Right renal cortex interstitium (tissue), 3 donors: Measurements from ENCODE around the gene NGEF. TPM values are rescaled to one million over a fixed set of nuclear protein-coding genes. Genes with fewer than 3 reads are reported as not detected.
"Not testable (repeated sequence)": the region's sequence is repeated elsewhere in the genome, so short reads cannot be mapped to it uniquely, and the experiment has no call there.

Experiments
- DNase-seq, 3 donors: peaks; one replicate each; pipeline ENCODE4 v3.0.0-alpha.2; 2013; ENCODE audit warnings: low read depth in 3 of 3, low spot score in 2 of 3
- polyA plus RNA-seq, 3 donors: library from polyadenylated mRNA; unstranded; fragments of 120-200 nt; gene quantifications; one replicate each; pipeline ENCODE4 v1.2.1, GENCODE V29; 2013; ENCODE audit not compliant: insufficient read length in 3 of 3

The NGEF gene
- polyA plus RNA-seq, 3 donors: 2.3 to 3.0 (median 2.7) TPM

DNA sequence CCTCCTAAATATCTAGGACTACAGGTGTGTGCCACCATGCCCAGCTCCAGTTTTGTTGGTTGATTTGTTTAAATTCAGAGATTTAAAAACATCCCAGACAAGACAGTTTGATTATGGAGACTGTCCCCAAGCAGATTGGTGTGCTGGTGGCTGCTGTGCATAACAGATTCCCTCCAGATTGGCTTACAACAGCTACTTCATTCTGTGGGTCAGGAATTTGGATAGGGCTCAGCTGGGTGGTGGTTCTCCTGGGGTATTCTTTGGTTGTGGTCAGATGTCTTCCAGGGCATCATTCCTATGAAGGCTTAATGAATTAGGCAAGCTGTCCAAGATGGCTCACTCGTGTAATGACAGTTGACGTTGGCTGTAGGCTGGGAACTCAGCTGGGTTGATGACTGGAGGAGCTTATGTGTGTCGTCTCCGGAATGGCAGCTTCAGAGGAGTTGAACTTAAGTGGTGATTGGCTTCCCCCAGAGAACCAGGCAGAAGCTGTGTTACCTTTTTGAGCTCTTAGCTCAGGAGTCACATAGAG is 153.6 kb downstream of the NGEF start:
- DNase-seq: no peak

DNA sequence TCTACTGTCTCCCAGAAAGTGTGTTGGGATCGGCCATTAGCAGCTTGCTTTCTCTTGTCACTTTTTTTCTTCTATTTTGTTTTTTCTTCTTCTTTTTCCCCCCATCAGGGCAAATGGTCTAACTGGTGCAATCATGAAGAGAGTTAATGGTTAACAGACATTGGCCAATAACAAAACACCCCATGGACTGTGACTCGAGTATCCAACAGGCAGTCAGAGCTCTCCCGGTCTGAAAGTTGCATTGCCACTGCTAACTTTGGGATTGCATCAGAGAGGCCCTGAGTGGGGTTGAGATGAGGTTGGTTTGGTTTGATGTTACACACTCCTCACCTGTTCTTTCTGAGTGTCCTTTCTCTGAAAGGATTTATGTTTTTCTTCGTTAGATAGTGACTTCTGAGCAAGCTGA is 155.9 kb downstream of the NGEF start:
- DNase-seq: no peak

DNA sequence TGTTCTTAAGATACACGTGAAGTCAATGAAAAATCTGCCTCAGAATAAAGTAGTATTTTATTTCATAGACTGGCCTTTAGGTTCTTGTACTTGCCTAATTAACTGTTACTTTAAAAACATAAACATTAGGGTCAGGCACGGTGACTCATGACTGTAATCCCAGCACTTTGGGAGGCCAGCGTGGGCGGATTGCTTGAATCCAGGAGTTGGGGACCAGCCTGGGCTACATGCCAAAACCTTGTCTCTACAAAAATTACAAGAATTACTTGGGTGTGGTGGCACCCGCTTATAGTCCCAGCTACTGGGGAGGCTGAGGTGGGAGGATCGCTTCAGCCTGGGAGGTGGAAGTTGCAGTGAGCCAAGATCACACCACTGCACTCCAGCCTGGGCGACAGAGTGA is 159.0 kb downstream of the NGEF start:
- no peak for DNase-seq

DNA sequence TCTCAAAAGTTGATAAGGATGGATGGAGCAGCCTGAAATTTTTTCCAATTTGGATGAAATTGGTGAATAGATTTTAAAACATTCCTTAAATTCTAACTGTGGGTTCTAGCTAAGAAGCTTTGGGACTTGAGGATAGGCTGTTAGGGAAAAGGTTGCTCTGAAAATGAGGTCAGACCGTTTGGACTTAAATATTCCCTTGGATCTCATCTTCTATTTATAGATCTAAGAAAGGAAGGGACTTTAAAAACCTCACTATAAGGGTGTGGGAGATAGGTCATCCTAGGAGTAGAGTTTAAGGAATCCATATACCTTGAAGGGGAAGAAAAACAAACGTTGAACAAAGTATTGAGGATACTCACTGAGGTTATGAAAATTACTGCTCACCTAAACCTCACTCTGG is 160.4 kb downstream of the NGEF start:
- no peak for DNase-seq

DNA sequence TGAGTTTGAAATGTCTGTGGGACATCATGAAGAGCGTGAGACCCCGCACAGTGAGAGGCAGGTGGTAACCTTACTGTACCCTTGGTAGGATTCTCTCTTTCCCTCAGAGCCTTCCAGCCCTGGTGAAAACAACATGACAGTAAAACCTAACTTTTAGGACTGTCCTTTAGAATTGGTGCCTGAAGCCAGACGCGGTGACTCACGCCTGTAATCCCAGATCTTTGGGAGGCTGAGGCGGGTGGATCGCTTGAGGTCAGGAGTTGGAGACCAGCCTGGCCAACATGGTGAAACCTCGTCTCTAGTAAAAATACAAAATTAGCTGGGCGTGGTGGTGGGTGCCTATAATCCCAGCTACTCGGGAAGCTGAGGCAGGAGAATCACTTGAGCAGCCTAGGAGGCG is 161.0 kb downstream of the NGEF start:
- not testable (repeated sequence) for DNase-seq

DNA sequence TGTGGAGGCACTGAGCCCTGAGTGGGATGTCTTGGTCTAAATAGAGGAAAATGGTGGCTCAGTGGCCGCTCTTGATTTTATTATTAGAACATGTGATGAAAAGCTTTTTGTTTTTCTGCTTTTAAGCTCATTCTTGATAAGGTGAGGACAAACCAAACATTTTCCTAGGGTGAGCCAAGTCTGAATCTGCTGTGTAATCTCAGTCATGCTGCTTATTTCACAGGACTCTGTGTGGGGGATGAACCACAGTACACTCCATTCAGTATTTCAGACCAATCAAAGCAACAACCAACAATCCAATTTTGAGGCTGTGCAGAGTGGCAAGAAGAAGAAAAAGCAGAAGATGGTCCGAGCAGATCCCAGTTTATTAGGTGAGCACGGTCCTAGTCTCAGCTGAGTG is 163.0 kb downstream of the NGEF start:
- no peak for DNase-seq

DNA sequence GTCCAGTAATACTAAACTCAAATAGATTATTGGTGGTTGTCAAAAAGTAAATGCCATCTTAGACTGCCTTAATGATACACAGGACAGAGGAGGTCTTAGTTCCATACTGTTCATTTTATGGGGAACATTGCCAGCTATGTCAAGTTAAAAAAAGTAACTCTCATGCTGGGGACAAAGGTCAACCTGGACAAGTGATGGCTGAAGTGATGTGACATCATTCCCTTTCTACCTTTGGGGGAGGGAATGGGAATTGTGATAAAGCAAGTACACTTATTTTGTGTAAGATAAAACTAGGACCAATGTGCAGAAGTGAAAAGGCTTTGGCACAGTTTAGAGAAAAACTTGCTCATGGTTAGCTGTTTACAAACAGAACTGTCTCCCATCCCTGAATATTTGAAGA is 167.0 kb downstream of the NGEF start:
- DNase-seq: no peak

DNA sequence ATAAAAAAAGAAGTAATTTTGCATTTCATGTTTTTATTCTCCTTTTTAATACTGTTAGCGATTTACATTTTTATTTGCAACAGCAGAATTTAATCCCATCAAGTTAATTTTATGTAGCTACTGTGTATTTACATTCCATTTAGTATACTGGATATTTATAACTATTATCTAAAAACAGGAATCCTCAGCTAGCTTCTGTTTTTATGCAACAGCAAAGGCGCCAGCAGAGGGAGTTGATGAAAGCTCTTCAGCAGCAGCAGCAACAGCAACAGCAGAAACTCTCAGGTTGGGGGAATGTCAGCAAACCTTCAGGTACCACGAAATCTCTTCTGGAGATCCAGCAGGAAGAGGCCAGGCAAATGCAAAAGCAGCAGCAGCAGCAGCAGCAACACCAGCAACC is 169.2 kb downstream of the NGEF start:
- DNase-seq: no peak

DNA sequence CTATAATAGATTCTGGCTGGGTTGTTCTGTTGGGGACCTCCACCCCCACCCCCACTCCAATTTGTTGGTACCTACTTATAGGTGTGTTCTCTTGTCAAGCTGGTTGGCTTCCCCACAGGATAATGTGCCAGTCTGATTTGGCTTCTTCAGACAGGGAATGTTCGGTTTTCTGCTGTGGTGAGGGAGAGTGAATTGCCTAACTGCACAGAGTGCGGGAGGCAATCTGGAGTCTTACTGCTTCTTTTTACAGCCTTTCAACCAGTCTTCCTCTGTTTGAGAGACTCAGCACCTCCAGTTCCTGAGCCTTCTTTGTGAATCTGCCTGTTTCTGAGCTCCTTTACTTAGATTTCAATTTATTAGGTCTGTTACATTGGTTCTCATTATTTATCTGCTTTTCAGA is 170.4 kb downstream of the NGEF start:
- no peak for DNase-seq

DNA sequence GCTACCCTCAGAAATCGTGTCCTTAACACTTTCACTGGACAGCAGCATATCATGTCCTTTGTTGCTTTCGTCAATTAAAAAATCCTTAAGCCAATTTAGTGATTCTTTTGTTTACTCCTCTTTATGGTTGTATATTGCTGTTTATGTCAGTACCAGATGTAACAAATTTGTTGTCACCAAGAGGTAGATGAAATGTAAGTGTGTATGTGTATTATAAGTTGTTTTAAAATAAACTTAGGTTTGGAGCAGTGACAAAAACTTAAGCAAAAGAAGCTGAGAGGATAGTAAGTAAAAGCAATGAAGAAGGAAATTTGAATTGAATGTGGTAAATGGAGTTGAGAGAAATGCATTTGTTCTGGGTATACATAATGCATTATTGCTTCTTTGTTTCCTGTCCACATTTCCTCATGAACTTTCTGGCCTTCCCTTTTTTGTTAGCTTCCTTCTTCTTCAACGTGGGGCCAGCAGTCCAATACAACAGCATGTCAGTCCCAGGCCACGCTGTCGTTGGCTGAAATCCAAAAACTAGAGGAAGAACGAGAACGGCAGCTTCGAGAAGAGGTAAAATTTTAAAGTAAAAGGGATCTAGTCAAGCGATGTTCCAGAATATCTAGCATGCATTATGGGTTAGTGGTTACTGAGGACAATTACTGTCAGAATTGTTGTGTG is 173.5 kb downstream of the NGEF start:
- DNase-seq: no peak

DNA sequence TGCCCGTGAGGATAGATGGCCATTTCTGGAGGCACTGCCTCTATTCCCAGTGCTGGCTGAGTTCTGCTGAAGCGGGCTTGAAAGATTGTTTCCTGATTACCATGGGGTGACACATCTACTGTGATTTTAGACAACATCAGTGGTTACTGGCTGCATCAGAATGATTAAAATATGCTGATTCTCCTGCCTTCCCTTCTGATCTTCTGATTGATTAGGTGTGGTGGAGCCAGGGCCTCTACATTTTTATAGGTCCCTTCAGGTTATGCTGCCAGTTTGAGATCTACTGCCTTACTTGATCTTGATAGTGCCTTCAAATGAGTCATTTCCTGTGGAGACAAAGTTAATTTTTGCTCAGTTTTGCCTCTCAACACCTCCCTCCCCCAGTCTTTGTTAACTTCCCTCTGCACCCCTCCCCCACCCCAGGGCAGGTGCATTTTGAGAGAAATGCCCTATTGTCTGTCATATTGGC is 174.6 kb downstream of the NGEF start:
- DNase-seq: no peak

DNA sequence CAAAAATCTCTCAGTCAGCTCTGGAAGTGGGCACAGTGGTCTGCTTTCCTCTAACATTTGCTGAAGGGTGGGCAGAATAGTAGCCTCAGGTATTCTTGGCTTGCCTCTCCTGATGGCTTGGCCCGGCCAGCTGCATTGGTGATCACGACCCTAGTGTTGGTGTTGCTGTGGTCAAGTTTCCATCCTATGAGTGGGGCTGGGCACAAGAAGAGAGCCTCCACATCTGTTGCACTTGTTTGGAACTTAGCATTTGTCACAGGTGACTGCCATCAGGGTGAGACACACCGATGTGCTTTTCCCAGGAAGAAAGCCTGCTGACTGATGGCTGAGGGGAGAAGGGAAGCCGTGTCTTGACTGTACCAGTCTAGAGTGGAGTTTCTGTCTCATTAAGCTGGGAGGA is 176.1 kb downstream of the NGEF start:
- no peak for DNase-seq

DNA sequence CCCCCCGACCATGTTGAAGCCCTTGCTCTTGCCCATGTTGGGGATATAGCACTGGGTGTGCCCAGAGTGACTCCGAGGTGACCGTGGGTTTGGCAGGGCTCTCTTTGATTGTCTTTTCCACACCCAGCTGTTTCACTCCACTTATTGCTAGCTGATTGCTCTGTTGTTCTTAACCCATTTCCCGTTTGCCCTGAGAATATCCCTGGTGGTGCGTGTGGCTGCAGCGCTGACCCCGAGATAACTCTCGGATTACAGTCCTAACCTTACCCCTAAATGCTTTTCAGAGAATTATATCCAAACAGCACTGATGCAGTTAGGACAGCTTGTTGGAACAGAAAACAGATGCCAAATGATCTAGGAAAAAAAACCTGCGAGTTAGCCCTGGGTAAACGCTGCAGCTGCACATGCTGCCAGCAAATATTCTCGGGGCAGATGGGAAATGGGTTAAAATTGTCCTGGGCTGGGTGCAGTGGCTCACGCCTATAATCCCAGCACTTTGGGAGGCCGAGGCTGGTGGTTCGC is 177.3 kb downstream of the NGEF start:
- no peak for DNase-seq

DNA sequence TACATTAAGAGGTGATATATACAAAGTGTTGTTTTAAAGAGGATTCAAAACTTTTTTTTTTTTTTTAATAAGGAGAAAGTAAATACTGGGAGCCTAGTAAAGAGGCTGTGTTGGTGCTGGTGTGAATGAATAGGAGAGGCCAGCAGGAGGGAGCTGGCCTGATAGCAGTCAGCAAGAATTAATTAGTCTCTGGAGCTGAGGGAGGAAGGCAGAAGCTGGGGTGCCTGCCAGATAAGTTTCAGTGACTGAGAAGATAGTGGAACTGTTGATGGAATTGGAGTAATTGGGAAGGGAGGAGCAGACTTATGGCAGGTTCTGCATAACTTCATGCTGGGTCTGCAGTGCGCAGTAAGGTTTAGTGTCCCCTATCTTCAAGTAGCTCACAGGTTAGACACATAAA is 179.2 kb downstream of the NGEF start:
- no peak for DNase-seq

DNA sequence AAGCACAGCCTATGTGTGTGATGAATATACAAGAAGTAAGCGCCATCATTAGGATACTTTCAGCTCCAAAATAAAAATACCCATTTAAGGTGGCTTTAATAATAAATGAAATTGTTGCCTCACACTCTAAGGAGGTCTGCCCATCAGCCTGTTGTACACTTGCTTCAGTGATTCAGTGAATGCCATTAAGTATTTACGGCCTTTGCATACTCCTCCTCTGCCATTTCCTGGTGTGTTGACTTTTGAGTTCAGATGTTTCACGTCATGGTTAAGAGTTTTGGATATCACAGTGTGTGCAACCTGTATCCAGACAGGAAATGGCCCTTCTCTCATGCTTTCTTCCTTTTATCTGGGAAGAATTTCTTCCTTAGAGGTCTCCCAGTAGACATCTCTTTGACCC is 181.6 kb downstream of the NGEF start:
- peak in 1 of 3 donors; percentile 4 for DNase-seq

DNA sequence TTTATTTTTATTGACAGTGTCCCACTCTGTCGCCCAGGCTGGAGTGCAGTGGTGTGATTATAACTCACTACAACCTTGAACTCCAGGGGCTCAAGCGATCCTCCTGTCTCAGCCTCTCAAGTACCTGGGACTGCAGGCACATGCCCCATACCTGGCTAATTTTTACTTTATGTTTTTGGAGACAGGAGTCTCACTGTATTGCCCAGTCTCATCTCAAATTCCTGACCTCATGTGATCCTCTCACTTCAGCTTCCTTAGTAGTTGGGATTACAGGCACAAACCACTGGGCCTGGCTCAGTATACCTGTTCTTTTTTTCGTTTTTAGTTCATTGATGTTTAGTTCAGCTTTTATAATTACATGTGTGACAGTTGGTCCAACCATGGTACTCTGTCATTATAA is 183.1 kb downstream of the NGEF start:
- no peak for DNase-seq

Other genes starting within 250 kb of the NGEF start
- gene KCNJ13, start 236.7 kb downstream of the NGEF start, polyA plus RNA-seq: 1 to 10 TPM; 2.6 to 4.1 (median 3.4) TPM
- 1 to 10 TPM in 2 of 3 donors, under 1 TPM in 1; 0.85 to 2.2 (median 1.8) TPM for gene SNORC, start 143.0 kb downstream of the NGEF start, polyA plus RNA-seq
- gene NEU2, start 19.4 kb upstream of the NGEF start, polyA plus RNA-seq: not detected
- 1 to 10 TPM; 6.2 to 6.7 (median 6.5) TPM for gene INPP5D, start 47.1 kb upstream of the NGEF start, polyA plus RNA-seq
- gene ATG16L1, start 238.4 kb upstream of the NGEF start, polyA plus RNA-seq: 10 to 100 TPM; 22.2 to 23.6 (median 22.3) TPM